Measurements from ENCODE around the gene GCNT2. TPM values are rescaled to one million over a fixed set of nuclear protein-coding genes. Genes with fewer than 3 reads are reported as not detected.
"Not testable (repeated sequence)": the region's sequence is repeated elsewhere in the genome, so short reads cannot be mapped to it uniquely, and the experiment has no call there.

Gene GCNT2
- 4.7 and 5.9 TPM in 2 replicates for total RNA-seq (2014; rRNA removed; shearing (Covaris generic))

DNA sequence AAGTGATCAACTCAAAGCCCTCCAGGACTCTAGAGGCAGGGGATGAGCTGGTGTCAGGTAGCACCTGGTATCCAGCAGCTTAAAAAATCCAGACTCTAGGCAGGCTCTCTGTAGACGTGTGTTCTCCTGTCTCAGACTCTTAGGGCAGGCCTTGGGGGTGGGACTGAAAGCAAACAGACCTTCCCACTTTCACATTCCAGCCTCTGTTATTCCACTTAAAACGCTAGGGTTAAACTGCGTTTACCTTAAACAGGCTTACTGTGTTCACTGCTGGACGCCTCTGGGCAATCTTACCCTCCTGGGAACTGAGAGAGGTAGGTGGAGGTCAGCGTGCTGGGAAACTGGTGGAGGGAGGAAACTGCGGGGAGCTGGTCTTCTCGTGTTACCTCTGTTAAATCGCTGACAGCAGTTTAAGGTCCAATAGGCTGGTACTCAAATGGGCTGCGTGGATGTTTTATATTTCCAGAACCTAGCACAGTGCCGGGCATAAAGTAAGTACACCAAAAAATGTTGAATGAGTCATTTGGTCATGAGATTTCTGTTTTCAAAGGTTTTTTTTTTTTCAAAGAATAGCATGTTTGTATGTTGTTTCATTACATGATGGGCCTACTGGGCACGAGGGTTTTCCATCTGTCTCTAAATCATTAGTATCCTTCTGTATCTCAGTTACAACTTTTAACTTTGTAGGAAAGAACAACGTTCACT is at the start of gene GCNT2:
Gene GCNT2 (plus strand): TSS at position 248 of the 705 bp plus-strand sequence. CDS start 7,561 bp downstream, outside the sequence.
- peak; percentile 79 for DNase-seq (ENCODE audit: low read depth)

- no peak for DNase-seq (ENCODE audit: low read depth)
Measured at GRCh38 chr6:10472634-10473033, 48.5 kb upstream of the GCNT2 start.

GRCh38 chr6:10478187-10479040 is 42.7 kb upstream of the GCNT2 start:
- DNase-seq (ENCODE audit: low read depth) = peak; percentile 39

DNA sequence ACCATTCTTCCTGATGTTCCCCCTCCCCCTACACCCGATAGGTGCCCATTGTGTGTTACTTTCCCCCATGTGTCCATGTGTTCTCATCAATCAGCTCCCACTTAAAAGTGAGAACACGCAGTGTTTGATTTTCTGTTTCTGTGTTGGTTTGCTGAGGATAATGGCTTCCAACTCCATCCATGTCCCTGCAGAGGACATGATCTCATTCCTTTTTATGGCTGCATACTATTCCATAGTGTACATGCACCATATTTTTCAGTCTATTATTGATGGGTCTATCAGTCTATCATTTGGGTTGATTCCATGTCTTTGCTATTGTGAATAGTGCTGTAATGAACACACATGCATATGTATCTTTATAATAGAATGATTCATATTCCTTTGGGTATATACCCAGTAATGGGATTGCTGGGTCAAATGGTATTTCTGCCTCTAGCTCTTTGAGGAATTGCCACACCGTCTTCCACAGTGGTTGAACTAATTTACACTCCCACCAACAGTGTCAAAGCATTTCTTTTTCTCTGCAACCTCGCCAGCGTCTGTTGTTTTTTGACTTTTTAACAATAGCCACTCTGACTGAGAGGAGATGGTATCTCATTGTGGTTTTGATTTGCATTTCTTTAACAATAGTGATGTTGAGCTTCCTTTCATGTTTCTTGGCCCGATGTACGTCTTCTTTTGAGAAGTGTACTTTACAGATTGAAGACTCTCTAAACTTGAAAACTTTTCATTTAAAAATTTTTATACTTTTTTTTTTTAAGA is 41.0 kb upstream of the GCNT2 start:
- peak; percentile 16 for DNase-seq (ENCODE audit: low read depth)

GRCh38 chr6:10481101-10481500 is 40.0 kb upstream of the GCNT2 start:
- DNase-seq (ENCODE audit: low read depth) = no peak

DNA sequence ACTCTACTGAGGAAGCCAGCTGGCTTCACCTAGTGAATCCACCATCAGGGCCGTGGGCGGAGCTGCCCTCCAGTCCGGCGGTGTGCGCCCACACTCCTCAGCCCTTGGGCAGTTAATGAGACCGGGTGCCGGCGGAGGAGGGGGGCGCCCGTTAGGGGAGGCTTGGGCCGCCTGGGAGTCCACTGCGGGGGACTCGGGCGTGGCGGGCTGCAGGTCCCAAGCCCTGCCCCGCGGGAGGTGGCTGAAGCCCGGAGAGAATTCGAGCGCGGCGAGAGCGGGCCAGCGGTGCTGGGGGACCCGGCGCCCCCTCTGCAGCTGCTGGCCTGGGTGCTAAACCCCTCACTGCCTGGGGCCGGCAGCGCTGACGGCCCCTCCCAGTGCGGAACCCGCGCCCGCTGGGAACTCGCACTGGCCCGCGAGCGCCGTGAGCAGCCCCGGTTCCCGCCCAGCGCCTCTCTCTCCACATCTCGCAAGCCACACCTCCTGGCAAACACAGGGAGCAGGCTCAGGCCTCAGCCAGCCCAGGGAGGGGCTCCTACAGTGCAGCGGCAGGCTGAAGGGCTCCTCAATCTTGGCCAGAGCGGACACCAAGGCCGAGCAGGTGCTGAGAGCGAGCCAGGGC is 38.4 kb upstream of the GCNT2 start:
- no peak for DNase-seq (ENCODE audit: low read depth)

GRCh38 chr6:10484912-10485311 is 36.2 kb upstream of the GCNT2 start:
- no peak for DNase-seq (ENCODE audit: low read depth)

DNA sequence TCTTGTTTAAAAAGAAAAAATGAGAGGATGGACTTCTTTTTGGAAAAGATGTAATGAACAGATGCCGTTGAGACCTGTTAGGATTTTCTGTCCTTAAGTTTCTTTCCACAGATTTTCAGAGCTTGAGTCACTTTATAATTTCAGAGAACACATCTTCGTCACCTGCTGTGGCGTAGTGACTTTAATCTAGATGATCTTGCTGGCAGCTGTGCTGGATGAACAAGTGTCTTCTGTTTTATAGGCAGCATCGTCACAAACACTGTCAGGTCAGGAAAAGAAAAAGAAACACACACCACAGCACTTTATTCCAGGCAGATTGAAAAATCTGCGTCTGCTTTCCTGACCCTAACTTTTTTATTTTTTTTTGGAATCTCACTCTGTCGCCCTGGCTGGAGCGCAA is 35.7 kb upstream of the GCNT2 start:
- no peak for DNase-seq (ENCODE audit: low read depth)

DNA sequence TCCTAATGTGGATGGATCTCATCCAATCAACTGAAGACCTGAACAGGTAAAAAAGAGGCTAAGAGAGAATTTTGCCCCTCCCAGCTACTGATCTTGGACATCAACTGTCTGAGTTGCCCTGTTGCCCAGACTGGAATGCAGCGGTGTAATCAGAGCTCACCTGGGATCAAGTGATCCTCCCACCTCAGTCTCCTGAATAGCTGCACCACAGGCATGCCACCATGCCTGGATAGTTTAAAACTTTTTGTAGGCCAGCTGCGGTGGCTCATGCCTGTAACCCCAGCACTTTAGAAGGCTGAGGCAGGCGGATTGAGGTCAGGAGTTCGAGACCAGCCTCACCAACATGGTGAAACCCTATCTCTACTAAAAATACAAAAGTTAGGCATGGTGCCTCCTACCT is 34.9 kb upstream of the GCNT2 start:
- no peak for DNase-seq (ENCODE audit: low read depth)

- DNase-seq (ENCODE audit: low read depth) = not testable (repeated sequence)
Measured at GRCh38 chr6:10486944-10487588, 34.1 kb upstream of the GCNT2 start.

GRCh38 chr6:10487668-10488327 is 33.4 kb upstream of the GCNT2 start:
- DNase-seq (ENCODE audit: low read depth) = no peak

- DNase-seq (ENCODE audit: low read depth) = no peak
Measured at GRCh38 chr6:10491463-10491862, 29.7 kb upstream of the GCNT2 start.

DNA sequence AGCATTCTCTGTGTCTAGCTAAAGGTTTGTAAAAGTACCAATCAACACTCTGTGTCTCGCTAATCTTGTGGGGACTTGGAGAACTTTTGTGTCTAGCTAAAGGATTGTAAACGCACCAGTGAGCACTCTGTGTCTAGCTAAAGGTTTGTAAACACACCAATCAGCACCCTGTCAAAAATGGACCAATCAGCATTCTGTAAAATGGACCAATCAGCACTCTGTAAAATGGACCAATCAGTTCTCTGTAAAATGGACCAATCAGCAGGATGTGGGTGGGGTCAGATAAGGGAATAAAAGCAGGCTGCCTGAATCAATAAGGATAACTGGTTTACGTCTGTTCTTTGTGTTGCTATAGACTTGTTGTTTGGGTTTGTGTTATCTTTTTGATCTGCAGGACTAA is 29.2 kb upstream of the GCNT2 start:
- DNase-seq (ENCODE audit: low read depth) = not testable (repeated sequence)

DNA sequence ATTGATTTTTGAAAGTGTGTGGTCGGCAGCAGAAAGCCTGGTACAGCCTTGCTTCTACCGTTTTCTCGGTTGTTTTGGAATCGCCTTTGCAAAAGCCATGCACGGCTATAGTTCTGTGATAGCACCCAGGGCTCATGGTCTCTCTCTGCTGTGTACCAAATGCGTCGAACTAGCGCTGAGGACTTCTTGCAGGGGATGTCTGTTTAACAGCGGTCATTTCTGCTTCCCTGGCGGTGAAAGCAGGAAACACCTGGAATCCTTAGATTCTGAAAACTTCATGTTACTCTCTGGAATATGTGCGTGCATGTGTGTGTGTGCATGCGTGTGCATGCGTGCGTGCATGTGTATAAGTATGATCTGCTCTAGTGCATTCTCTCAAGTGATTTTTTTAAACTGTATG is 26.1 kb upstream of the GCNT2 start:
- no peak for DNase-seq (ENCODE audit: low read depth)

DNA sequence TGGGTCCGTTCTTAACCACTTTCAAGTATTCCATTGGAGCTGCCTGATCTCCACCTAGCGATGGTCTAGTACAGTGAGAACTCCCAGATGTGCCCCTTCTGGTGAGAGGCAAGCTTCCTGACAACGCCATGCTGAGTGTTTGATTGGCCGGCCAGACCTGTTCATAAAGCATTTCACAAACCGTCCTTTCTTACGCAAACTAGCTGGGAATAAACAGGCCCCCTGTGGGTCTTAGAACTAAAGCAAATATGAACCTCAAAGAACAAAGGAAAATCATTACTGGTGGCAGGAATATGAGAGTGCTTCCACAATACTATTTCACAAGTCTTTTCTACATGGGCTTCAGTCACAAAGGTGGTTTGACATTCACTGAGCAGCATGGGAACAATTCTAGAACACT is 15.6 kb upstream of the GCNT2 start:
- DNase-seq (ENCODE audit: low read depth) = peak; percentile 13

DNA sequence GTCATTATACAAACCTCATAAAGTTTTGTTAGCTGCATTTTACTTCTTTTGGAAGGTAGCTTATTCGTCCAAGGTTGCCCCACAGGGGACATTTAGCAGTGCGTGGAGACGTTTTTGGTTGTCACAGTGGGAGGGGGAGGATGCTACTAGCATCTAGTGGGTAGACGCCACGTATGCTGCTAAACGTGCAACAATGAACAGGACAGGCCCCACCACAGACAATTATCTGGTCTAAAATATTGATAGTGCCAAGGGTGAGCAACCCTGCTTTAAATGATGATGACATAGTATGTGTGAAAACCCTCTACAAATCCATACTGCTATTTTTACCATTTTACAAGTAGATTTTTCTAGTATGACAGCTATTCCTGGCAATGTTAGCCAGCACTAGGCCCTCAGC is 13.9 kb upstream of the GCNT2 start:
- no peak for DNase-seq (ENCODE audit: low read depth)

DNA sequence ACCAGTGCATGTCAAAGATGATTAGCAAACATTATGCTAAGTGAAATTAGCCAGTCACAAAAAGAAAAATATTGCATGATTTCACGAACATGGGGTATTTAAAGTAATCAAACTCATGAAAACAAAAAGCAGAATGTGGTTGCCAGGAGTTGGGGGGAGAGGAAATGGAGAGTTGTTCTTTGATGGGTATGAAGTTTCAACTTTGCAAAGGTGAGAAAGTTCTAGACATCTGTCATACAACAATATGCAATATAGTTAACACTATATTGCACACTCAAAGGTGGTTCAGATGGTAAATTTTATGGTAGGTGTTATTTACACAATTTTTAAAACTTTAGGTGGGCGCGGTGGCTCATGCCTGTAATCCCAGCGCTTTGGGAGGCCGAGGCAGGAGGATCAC is 13.4 kb upstream of the GCNT2 start:
- DNase-seq (ENCODE audit: low read depth) = no peak

DNA sequence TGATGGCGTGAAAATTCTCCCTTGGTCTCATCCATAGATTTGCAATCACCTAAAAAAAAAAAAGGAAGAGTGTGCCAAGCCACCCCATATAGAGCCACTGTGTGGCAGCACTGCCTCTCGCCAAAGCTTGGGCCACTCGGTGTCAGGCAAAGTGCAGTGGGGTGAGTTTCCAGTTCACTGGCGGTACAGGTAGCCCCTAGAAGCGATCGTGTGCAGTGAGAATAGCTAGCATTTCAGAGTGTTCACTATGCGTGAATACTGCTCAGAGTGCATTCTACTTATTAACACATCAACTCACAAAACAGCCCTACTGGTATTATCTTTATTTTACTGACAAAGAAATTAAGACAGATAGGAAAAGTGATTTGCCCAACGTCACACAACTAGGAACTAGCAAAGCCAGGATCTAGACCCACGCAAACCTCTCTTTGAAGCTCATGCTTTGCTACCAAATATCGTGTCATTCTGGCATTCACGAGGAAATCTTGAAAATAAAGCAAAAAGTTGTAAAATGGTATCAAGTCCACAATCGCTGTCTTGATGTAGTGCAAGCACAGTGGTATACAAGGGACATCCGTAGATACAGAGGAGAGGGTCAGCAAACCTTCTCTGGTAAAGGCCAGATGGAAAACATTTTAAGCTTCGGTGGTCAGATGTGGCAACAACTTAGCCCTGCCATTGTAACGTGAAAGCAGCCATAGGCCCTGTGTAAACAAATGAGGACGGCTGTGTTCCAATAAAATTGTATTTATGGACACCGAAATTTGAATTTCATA is 10.4 kb upstream of the GCNT2 start:
- DNase-seq (ENCODE audit: low read depth) = peak; percentile 83

- DNase-seq (ENCODE audit: low read depth) = peak; percentile 46
Measured at GRCh38 chr6:10511477-10511876, 9.7 kb upstream of the GCNT2 start.

DNA sequence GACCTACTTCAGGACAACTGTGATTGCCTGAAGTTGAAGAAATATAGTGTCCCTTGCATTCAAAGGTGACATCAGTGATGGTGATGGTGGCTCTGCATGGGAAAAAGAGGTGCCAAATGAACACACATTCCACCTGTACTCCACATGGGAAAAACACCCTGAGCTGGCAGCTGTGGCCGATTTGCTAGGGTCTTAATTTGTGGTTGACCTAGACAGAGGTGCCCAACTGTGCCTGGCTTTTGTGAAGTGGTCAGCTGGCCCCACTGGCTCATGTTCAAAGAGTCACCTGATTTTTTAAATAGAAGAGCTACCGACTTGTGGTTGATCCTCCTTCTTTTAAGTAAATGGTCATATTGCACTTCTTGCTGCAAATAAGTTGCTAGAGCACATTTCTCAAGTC is 7.6 kb upstream of the GCNT2 start:
- DNase-seq (ENCODE audit: low read depth) = no peak
